Inferior parietal cortex (tissue), 1 donor: ENCODE data around the gene AHNAK2.
"Not testable (repeated sequence)": the region's sequence is repeated elsewhere in the genome, so short reads cannot be mapped to it uniquely, and the experiment has no call there.

ENCODE experiments used
- DNase-seq: peaks from one replicate; pipeline ENCODE4 v3.0.0-alpha.2; 2016; ENCODE audit errors: extremely low spot score

AHNAK2 gene

GRCh38 chr14:104898870-104899510, 79.2 kb downstream of the AHNAK2 start:
- no peak for DNase-seq

GRCh38 chr14:104898195-104898558, 80.0 kb downstream of the AHNAK2 start:
- DNase-seq = no peak

- DNase-seq = no peak
Measured at GRCh38 chr14:104897330-104898194, 80.6 kb downstream of the AHNAK2 start.

GRCh38 chr14:104895786-104896661, 82.2 kb downstream of the AHNAK2 start:
- DNase-seq = no peak

- no peak for DNase-seq
Measured at GRCh38 chr14:104895207-104895785, 82.9 kb downstream of the AHNAK2 start.

GRCh38 chr14:104894331-104895206, 83.6 kb downstream of the AHNAK2 start:
- DNase-seq = no peak

DNA sequence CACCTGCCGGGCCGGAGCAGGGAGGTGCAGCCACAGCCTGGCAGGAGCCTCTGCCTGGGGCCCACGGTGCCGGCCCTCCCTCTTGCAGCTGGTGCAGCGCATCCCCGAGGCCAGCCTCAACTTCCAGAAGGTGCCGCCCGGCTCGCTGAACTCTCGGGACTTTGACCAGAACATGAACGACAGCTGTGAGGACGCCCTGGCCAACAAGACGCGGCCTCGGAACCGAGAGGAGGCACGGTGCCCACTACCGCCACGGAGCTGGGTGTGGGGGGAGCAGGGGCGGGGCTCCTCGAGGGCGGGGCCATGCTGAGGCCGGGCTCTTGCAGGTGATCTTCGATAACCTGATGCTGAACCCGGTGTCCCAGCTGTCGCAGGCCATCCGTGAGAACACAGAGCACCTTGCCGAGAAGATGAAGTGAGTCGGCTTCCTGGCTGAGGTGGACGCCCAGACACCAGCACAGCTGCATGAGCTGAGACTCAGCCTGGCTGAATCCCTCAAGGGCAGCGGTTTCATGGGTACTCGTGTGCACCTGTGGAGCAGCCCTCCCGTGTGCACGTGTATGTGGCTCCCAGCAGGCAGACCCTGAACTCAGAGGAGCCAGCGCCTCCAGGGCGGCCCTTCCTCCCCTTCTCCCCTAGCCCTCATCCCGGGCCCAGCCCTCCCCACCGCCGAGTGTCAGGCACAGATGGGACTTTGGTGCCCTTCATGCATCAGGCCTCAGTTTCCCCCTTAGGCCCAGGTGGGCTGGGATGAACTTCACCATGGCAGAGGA, 84.6 kb downstream of the AHNAK2 start:
- DNase-seq = no peak

- DNase-seq = no peak
Measured at GRCh38 chr14:104892531-104893434, 85.4 kb downstream of the AHNAK2 start.

GRCh38 chr14:104891664-104892530, 86.3 kb downstream of the AHNAK2 start:
- DNase-seq = no peak

DNA sequence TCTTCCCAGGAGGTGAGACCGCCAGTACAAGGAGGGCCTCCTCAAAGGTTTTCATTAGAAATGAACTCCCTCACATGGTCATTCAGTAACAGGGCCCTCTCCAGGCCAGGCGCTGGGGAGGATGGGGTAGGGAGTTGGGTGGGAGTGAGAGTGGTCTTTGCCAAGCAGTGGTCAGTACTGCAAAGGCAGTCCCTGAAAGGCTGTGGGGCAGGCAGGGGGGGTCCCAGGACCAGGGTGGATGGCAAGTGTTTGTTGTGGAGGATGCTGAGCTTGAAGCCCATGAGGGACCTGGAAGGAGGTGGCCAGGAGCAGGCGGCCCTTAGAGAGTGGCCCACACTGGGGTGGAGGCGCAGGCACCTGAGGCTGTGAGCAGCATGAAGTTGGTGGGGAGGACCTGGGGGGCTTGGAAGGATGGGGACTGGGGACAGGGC, 87.0 kb downstream of the AHNAK2 start:
- no peak for DNase-seq

GRCh38 chr14:104890292-104890691, 87.9 kb downstream of the AHNAK2 start:
- not testable (repeated sequence) for DNase-seq

DNA sequence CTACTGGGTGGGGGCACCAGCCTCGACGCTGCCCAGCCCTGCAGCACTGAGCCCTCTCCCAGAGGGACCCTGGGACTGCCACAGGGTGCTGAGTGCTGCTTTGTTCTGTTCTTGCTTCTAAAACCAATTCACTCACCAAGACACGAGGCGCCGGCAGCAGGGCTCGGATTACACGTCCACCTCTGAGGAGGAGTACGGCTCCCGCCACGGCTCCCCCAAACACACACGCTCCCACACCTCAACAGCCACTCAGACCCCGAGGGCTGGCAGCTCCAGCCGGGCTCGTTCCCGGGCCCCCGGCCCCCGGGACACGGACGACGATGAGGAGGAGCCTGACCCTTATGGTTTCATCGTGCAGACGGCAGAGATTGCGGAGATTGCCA, 88.8 kb downstream of the AHNAK2 start:
- no peak for DNase-seq

DNA sequence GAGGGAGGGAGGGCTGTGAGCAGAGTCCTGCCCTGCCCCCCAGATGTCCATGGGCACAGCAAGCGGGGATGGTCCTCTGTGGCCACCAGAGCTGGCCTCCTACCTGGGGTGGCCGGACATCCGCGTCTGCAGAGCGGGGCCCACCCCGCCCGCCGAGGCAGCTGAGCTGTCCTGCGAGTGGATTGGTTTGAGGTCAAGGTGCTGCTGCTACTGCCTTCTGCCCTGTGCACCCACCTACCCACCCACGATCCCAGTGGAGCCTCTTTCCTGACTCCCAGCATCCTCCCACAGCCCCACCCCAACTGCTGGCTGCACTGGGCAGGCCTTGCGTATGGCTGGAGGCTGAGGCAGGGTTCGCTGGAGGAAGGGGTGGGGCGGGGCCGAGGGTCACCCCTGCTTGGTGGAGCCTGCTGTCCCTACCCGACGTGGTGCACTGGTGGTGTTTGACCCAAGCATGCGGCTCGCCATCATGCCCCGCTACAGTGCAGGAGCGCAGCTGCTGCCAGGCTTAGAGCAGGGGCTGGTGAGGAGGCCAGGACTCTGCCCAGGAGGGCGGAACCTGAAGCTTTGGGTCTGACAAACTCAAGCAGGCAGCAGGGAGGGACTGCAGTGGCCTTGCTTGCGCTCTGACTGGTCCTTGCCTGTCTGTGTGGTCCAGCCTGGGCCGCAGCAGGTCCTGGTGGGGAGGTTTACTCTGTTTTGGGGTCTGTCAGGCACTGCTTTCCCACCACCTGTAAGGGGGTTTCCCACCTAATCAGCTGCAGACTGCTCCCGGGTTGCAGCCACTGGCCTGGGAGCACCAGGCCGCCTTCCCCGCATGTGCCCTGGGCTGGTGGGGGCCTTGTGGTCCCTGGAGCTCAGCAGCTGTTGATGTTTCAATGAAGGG, 89.4 kb downstream of the AHNAK2 start:
- no peak for DNase-seq

DNA sequence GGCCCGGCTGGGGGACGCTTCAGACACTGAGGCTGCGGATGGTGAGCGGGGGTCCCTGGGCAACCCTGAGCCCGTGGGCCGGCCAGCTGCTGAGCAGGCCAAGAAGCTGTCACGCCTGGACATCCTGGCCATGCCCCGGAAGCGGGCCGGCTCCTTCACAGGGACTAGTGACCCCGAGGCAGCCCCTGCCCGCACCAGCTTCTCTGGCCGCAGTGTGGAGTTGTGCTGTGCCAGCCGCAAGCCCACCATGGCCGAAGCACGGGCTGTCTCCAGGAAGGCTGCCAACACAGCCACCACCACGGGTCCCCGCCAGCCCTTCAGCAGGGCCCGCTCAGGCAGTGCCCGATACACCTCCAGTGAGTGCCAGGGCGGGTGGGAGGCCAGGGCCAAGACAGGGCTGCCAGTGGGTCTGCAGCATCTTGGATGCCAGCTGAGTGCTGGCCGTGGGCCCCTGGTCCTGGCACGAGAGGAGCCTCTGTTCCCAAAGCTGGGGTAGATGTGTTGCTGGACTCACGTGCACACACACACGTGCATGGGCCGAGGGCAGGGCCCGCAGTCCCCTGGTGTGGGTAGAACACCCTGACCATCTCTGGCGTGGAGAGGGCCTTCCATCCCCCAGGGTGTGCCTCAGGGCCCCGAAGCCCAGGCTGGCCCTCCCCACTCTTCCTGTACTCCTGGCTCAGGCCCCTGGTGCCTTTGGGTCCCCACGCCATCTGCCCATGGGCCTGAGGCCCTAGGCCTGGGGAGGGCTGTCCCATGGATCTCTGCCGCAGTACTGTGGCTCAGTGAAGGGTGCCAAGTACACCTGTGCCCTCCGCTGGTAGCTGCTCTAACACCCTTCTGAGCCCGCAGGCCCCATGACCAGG, 90.3 kb downstream of the AHNAK2 start:
- DNase-seq = no peak
